ENCODE results near the gene MRPL45. TPM values are rescaled to one million over a fixed set of nuclear protein-coding genes. Genes with fewer than 3 reads are reported as not detected.

The MRPL45 gene
- total RNA-seq, 4 donors from 2014 or later, result 27.6 to 35.3 (median 29.2) TPM

- peaks cover 5 to 74% (median 60%) of the 10 kb centered on the region in 4 donors for H3K36me3 ChIP-seq
- no peak overlapping the region for H3K27ac ChIP-seq (replicated peaks in 1 of 4)
- TF ChIP-seq, protein P1, sequence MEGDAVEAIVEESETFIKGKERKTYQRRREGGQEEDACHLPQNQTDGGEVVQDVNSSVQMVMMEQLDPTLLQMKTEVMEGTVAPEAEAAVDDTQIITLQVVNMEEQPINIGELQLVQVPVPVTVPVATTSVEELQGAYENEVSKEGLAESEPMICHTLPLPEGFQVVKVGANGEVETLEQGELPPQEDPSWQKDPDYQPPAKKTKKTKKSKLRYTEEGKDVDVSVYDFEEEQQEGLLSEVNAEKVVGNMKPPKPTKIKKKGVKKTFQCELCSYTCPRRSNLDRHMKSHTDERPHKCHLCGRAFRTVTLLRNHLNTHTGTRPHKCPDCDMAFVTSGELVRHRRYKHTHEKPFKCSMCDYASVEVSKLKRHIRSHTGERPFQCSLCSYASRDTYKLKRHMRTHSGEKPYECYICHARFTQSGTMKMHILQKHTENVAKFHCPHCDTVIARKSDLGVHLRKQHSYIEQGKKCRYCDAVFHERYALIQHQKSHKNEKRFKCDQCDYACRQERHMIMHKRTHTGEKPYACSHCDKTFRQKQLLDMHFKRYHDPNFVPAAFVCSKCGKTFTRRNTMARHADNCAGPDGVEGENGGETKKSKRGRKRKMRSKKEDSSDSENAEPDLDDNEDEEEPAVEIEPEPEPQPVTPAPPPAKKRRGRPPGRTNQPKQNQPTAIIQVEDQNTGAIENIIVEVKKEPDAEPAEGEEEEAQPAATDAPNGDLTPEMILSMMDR (IDR thresholded peaks at IDR 0.05), result no peak
- no peak overlapping the region for H3K4me3 ChIP-seq
- no peak for DNase-seq (ENCODE audit: extremely low spot score)
- no peaks in the 10 kb centered on the region for H3K27me3 ChIP-seq
- peaks cover 0 to 7% (median 0%) of the 10 kb centered on the region in 4 donors for H3K4me1 ChIP-seq
- intact Hi-C loops (cut with DNase I), result no loop called here
- no peaks in the 10 kb centered on the region for H3K9me3 ChIP-seq
- WGBS, result 91% methylated on average over 8 of the region's 10 CpGs
Measured at GRCh38 chr17:38320482-38320881, 23.5 kb downstream of the MRPL45 start.

DNA sequence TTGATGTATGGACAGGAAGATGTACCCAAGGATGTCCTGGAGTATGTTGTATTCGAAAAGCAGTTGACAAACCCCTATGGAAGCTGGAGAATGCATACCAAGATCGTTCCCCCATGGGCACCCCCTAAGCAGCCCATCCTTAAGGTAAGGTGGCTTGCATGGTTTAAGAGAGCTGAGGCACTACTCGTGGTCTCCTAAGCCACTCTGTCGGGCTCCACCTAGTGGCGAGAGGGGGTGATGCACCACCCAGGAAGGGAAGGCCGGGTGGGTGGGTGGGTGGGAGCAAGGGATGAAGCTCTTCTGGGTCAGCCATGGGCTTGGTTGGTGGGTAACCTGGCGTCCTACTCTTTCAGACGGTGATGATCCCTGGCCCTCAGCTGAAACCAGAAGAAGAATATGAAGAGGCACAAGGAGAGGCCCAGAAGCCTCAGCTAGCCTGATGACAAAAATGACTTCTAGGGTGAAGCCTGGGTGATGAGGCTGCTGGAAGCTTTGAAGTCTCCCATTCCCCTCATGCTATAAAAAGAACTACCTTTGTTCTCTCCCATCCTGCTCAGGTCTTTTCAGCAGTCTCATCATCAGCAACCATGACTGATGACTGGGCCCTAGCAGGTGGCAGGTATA, 25.3 kb downstream of the MRPL45 start:
- peaks cover 5 to 60% (median 51%) of the 10 kb centered on the region in 4 donors for H3K36me3 ChIP-seq
- 35% methylated on average over 7 of the region's 8 CpGs for WGBS
- intact Hi-C loops (cut with DNase I), result no loop called here
- TF ChIP-seq, protein P1 (IDR thresholded peaks at IDR 0.05), result peak; percentile 38 to 86 (median 85)
- no peak for TF ChIP-seq EP300 (IDR thresholded peaks at IDR 0.05)
- no peak overlapping the region for H3K27ac ChIP-seq (replicated peaks in 1 of 4)
- peaks cover 0 to 21% (median 12%) of the 10 kb centered on the region in 4 donors for H3K4me1 ChIP-seq
- H3K27me3 ChIP-seq, result no peaks in the 10 kb centered on the region
- H3K9me3 ChIP-seq, result no peaks in the 10 kb centered on the region
- no peak for DNase-seq (ENCODE audit: extremely low spot score)
- H3K4me3 ChIP-seq, result no peak overlapping the region

DNA sequence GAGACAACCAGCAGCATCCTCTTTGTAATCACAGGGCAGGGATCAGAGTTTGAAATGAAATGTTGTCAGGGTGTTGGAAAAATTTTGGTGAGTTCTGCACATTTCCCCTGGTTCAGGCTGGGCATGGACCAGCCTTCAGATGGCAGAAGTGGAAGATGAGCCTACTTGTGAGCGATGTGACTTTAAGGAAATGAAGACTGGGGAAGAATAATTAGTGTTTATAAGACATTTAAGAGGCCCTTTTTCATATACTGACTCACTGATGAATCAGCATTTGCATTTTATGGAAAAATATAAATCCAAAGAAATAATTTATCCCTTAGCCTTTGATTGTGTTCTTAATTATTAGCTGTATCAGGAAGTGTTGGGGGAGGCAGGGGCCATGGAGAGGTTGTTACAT, 25.9 kb downstream of the MRPL45 start:
- 95% methylated on average over 1 of the region's 1 CpG for WGBS
- no peaks in the 10 kb centered on the region for H3K9me3 ChIP-seq
- no peak overlapping the region for H3K4me3 ChIP-seq
- no peaks in the 10 kb centered on the region for H3K27me3 ChIP-seq
- TF ChIP-seq POLR2AphosphoS5 (IDR thresholded peaks at IDR 0.05) (no peak), POLR2A (IDR thresholded peaks at IDR 0.05; ENCODE audit: low read depth) (no peak), EP300 (IDR thresholded peaks at IDR 0.05) (no peak)
- TF ChIP-seq, protein P1 (IDR thresholded peaks at IDR 0.05), result no peak
- intact Hi-C loops (cut with DNase I), result no loop called here
- DNase-seq (ENCODE audit: extremely low spot score), result no peak
- peaks cover 5 to 55% (median 50%) of the 10 kb centered on the region in 4 donors for H3K36me3 ChIP-seq
- peaks cover 0 to 24% (median 14%) of the 10 kb centered on the region in 4 donors for H3K4me1 ChIP-seq
- H3K27ac ChIP-seq (replicated peaks in 1 of 4), result no peak overlapping the region

DNA sequence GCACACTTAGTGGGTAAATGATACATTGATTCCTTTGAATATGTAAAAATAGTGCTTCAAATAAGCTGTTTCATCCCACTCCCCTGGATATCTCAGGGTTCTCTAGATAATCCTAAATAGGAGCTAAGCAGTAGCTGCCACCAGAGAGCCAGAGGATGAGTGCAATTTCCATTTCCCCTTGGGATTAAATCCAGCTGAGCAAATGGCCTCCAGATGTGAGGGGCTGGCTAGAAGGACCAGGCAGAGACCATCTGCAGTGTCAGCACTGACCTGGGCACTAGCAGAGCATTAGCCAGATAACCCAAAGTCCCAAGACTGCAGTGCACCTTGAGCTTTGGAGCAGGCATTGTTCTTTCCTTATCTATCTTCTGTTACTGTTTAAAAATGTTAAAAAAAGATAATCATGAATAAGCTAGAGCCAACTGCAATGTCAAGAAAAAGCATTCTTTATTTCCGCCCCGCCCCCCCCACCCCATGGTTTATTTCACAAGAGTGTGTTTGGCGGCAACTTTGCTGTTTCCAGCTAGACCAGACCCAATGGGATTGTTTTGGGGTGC, 27.3 kb downstream of the MRPL45 start:
- Histone ChIP-seq H3K4me1 (peaks cover 0 to 24% (median 14%) of the 10 kb centered on the region in 4 donors), H3K27ac (replicated peaks in 1 of 4) (peak overlapping the region in 2 of 4 donors; percentile 2 to 50), H3K4me3 (no peak overlapping the region), H3K27me3 (peaks cover 0 to 7% (median 2%) of the 10 kb centered on the region in 4 donors), H3K36me3 (peaks cover 5 to 47% (median 42%) of the 10 kb centered on the region in 4 donors), H3K9me3 (no peaks in the 10 kb centered on the region)
- 84% methylated on average over 3 of the region's 3 CpGs for WGBS
- no peak for DNase-seq (ENCODE audit: extremely low spot score)
- intact Hi-C loops (cut with DNase I), result no loop called here
- TF ChIP-seq, protein P1 (IDR thresholded peaks at IDR 0.05), result no peak
- TF ChIP-seq POLR2AphosphoS5 (IDR thresholded peaks at IDR 0.05) (no peak), POLR2A (IDR thresholded peaks at IDR 0.05; ENCODE audit: low read depth) (no peak), EP300 (IDR thresholded peaks at IDR 0.05) (no peak)
